Duodenal mucosa (tissue), 2 donors: Measurements from ENCODE around the gene GUCA2A.

Experiments used
- H3K27ac ChIP-seq: one replicate; pipeline ENCODE4 v1.7.0; 2013; ENCODE audit warnings: low read depth, low read length
- H3K27me3 ChIP-seq, 2 donors: one replicate each; pipeline ENCODE4 v1.7.0; 2013; ENCODE audit warnings: low read length in 2 of 2, control low read depth in 1 of 2; ENCODE audit not compliant: insufficient read depth in 2 of 2, control insufficient read depth in 1 of 2
- H3K36me3 ChIP-seq, 2 donors: one replicate each; pipeline ENCODE4 v1.7.0; 2013; ENCODE audit warnings: low read length in 2 of 2, control low read depth in 1 of 2; ENCODE audit not compliant: insufficient read depth in 2 of 2, control insufficient read depth in 1 of 2
- H3K4me1 ChIP-seq, 2 donors: one replicate each; pipeline ENCODE4 v1.7.0; 2013; ENCODE audit warnings: low read length in 2 of 2, control low read depth in 1 of 2; ENCODE audit not compliant: insufficient read depth in 2 of 2, control insufficient read depth in 1 of 2
- H3K4me3 ChIP-seq, 2 donors: one replicate each; pipeline ENCODE4 v1.7.0; 2013; ENCODE audit warnings: low read length in 2 of 2, low read depth in 1 of 2
- H3K9ac ChIP-seq, 2 donors: one replicate each; pipeline ENCODE4 v1.7.0; 2013; ENCODE audit warnings: low read length in 2 of 2, low read depth in 1 of 2
- H3K9me3 ChIP-seq, 2 donors: one replicate each; pipeline ENCODE4 v1.7.0; 2013; ENCODE audit warnings: low read length in 2 of 2, control low read depth in 1 of 2; ENCODE audit not compliant: control insufficient read depth in 1 of 2

Gene GUCA2A

DNA sequence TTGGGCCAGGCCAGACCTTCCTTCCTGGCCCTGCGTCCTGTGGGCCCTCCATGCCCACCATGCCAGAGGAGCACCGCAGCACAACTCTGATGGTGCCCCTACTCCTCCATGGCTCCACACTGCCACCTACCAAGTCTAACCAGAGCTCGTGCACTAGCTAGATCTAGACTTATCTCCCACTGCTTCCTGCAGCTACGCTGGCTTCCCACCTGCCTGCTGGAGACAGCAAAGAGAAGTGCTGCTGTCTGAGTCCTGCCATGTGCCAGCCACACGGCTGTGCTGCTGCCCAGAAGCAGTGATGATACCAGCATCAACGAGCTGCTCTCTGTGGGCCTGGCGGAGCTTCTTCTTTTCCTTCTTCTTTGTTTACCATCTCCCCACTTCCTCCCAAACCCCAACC lies 6.9 kb downstream of the GUCA2A start:
- Histone ChIP-seq H3K4me1 (peaks cover 17 to 23% of the 10 kb centered on the region in 2 donors), H3K4me3 (no peak overlapping the region), H3K9me3 (peaks cover 0 to 5% of the 10 kb centered on the region in 2 donors), H3K27me3 (no peaks in the 10 kb centered on the region), H3K27ac (no peak overlapping the region), H3K9ac (no peak overlapping the region), H3K36me3 (no peaks in the 10 kb centered on the region)

- Histone ChIP-seq H3K27ac (no peak overlapping the region), H3K4me1 (peaks cover 22 to 28% of the 10 kb centered on the region in 2 donors), H3K27me3 (no peaks in the 10 kb centered on the region), H3K4me3 (no peak overlapping the region), H3K9ac (no peak overlapping the region), H3K36me3 (no peaks in the 10 kb centered on the region), H3K9me3 (peaks cover 0 to under 1% of the 10 kb centered on the region in 2 donors)
These were observed 9.2 kb downstream of the GUCA2A start for GRCh38 chr1:42155362-42155761.

DNA sequence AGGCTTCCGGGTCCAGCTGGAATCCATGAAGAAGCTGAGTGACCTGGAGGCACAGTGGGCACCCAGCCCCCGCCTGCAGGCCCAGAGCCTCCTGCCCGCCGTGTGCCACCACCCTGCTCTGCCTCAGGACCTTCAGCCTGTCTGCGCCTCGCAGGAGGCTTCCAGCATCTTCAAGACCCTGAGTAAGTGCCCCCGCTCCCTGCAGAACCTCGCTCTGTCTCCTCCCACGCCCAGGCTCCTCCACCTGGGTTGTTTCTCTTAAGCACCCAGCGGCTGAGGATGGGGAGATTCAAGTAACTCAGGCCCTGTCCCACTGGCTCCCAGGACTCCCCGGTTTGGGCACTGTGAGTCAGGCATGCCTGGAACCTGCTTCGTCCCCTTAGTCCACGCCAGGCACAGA lies 9.9 kb downstream of the GUCA2A start:
- Histone ChIP-seq H3K27me3 (no peaks in the 10 kb centered on the region), H3K4me3 (no peak overlapping the region), H3K36me3 (no peaks in the 10 kb centered on the region), H3K27ac (no peak overlapping the region), H3K9me3 (no peaks in the 10 kb centered on the region), H3K9ac (no peak overlapping the region), H3K4me1 (peaks cover 22 to 31% of the 10 kb centered on the region in 2 donors)

DNA sequence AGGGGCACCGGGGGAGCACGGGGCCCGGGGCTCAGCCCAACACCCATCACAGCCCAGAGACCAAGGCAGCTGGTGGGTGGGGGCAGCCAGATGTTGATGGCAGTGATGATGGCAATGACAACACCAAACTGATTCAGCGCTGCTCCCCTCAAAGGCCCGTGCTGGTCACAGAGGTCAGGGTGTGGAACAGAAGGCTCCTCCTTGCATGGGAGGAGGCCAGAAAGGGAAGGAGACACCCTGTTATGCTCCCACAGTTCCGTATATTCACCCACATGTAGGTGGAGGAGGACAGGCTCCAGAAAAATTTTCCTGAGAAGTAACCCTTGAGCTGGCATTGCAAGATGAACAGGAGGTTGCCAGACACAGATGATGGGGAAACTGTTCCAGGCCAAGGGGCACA lies 10.9 kb downstream of the GUCA2A start:
- Histone ChIP-seq H3K27ac (no peak overlapping the region), H3K4me1 (peaks cover 22 to 31% of the 10 kb centered on the region in 2 donors), H3K9ac (no peak overlapping the region), H3K4me3 (no peak overlapping the region), H3K9me3 (no peaks in the 10 kb centered on the region), H3K36me3 (no peaks in the 10 kb centered on the region), H3K27me3 (no peaks in the 10 kb centered on the region)

- no peak within 1 kb of the TSS for H3K27ac ChIP-seq
- no peaks in the 10 kb centered on the region for H3K9me3 ChIP-seq
- no peak within 1 kb of the TSS for H3K4me3 ChIP-seq
- H3K36me3 ChIP-seq, result no peaks in the 10 kb centered on the region
- peaks cover 22 to 31% of the 10 kb centered on the region in 2 donors for H3K4me1 ChIP-seq
- H3K9ac ChIP-seq, result no peak within 1 kb of the TSS
- H3K27me3 ChIP-seq, result no peaks in the 10 kb centered on the region
These were observed 11.5 kb downstream of the GUCA2A start, which contains the start of gene GUCA2B for GRCh38 chr1:42152907-42153600. GUCA2B (plus strand) TSS chr1:42153410; CDS start chr1:42153451, 41 bp downstream.

GRCh38 chr1:42152119-42152518 lies 12.4 kb downstream of the GUCA2A start:
- no peak overlapping the region for H3K4me3 ChIP-seq
- H3K27me3 ChIP-seq, result no peaks in the 10 kb centered on the region
- no peaks in the 10 kb centered on the region for H3K36me3 ChIP-seq
- H3K4me1 ChIP-seq, result peaks cover 22 to 31% of the 10 kb centered on the region in 2 donors
- H3K9me3 ChIP-seq, result no peaks in the 10 kb centered on the region
- H3K27ac ChIP-seq, result no peak overlapping the region
- H3K9ac ChIP-seq, result no peak overlapping the region

DNA sequence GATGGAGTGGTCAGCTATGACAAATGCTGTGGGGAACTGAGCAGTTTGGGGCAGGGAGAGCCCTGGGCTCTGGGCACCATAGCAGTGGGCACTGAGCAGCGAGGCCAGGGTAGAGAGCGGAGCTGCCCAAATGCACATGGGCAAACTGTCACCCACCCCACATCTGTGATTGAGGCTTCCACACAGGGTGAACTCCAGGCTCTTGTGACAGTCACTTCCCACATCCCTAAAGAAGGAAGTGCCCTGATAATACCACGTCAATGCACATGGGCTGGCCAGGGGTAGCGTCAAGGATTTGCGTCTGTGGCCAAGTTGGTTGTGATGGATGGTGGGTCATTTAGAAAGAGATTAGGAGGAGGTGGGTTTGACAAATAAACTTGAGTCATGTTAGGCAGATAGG lies 13.9 kb downstream of the GUCA2A start:
- Histone ChIP-seq H3K9ac (no peak overlapping the region), H3K27ac (no peak overlapping the region), H3K4me3 (no peak overlapping the region), H3K36me3 (no peaks in the 10 kb centered on the region), H3K9me3 (no peaks in the 10 kb centered on the region), H3K27me3 (peaks cover 8 to 9% of the 10 kb centered on the region in 2 donors), H3K4me1 (peaks cover 22 to 31% of the 10 kb centered on the region in 2 donors)

- peaks cover 23 to 27% of the 10 kb centered on the region in 2 donors for H3K27me3 ChIP-seq
- H3K9ac ChIP-seq, result no peak overlapping the region
- H3K9me3 ChIP-seq, result no peaks in the 10 kb centered on the region
- no peaks in the 10 kb centered on the region for H3K36me3 ChIP-seq
- peaks cover 13 to 19% of the 10 kb centered on the region in 2 donors for H3K4me1 ChIP-seq
- H3K27ac ChIP-seq, result no peak overlapping the region
- H3K4me3 ChIP-seq, result no peak overlapping the region
These were observed 16.4 kb downstream of the GUCA2A start for GRCh38 chr1:42148166-42148565.

GRCh38 chr1:42146626-42147320 lies 17.8 kb downstream of the GUCA2A start:
- Histone ChIP-seq H3K27ac (no peak overlapping the region), H3K27me3 (peaks cover 36 to 41% of the 10 kb centered on the region in 2 donors), H3K36me3 (no peaks in the 10 kb centered on the region), H3K9me3 (no peaks in the 10 kb centered on the region), H3K4me1 (peaks cover 0 to 6% of the 10 kb centered on the region in 2 donors), H3K9ac (no peak overlapping the region), H3K4me3 (no peak overlapping the region)

DNA sequence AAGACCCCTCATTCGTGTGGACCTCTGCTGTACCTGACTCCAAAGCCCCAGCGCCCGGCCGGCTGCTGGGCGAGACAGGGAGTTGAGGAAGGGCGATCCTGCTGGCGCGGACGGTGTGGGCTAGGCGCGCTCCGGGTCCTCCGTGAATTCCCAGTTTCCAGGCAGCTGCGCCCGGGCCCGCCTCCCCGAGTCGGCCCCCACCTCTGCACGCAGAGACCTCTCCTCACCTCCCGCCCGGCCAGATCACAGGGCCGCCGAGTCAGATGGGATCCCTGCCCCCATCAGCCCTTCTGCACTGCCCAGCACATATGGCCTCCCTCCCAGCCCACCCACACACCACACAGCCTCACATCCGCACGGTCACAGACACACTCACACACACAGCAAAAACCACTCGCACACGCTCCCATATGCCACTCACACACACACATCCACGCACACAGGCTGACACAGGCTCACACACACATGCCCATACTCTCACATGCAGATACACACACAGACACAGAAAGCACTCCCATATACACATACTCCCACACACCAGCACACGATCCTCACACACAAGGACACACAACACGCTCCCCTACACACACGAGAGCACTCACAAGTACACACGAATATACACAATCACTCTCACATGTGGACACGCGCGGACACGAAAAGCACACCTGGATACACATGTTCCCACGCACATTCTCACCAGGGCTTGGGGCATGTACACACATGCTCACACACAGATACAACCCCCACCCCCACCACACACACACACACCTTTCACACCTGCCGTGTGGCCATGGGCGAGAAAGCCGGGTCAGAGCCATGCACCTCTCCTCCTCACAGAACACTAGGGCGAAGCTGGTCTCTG lies 18.6 kb downstream of the GUCA2A start:
- Histone ChIP-seq H3K9ac (no peak overlapping the region), H3K9me3 (no peaks in the 10 kb centered on the region), H3K36me3 (no peaks in the 10 kb centered on the region), H3K27ac (no peak overlapping the region), H3K4me1 (peaks cover 0 to 3% of the 10 kb centered on the region in 2 donors), H3K4me3 (no peak overlapping the region), H3K27me3 (peaks cover 37 to 41% of the 10 kb centered on the region in 2 donors)
